GM18505 (cell line): ENCODE results near the gene SWSAP1.
"Not testable (repeated sequence)": the region's sequence is repeated elsewhere in the genome, so short reads cannot be mapped to it uniquely, and the experiment has no call there.

Source experiments
- ATAC-seq: cut with Tn5 transposase; IDR thresholded peaks from one replicate; pipeline ENCODE4 v1.9.1; 2021; ENCODE audit not compliant: unreplicated experiment
- POLR2A ChIP-seq: IDR thresholded peaks from 4 replicates; pipeline ENCODE4 v1.6.1; 2011; ENCODE audit warnings: borderline replicate concordance; ENCODE audit not compliant: insufficient read depth, insufficient read length; ENCODE audit errors: extremely low read depth

Gene SWSAP1

GRCh38 chr19:11342429-11342828, 32.0 kb upstream of the SWSAP1 start:
- no peak for TF ChIP-seq POLR2A

GRCh38 chr19:11345122-11345803, 29.2 kb upstream of the SWSAP1 start:
- TF ChIP-seq POLR2A, result no peak
- ATAC-seq, result no peak

More at GRCh38 chr19:11342429-11342828, 32.0 kb upstream of the SWSAP1 start:
- ATAC-seq, result no peak

GRCh38 chr19:11346104-11346940, 28.1 kb upstream of the SWSAP1 start, which contains the start of the genes CCDC159 and TMEM205:
CCDC159 (plus strand) TSS chr19:11346519; CDS start chr19:11346607, 88 bp downstream.
TMEM205 (minus strand) TSS chr19:11346268; CDS start chr19:11345619, 649 bp downstream.
- peak; percentile 79 for ATAC-seq
- peak; percentile 59 for TF ChIP-seq POLR2A

GRCh38 chr19:11347546-11348039, 26.9 kb upstream of the SWSAP1 start:
- no peak for TF ChIP-seq POLR2A
- no peak for ATAC-seq

- no peak for TF ChIP-seq POLR2A
Measured at GRCh38 chr19:11349171-11349570, 25.3 kb upstream of the SWSAP1 start.

GRCh38 chr19:11354102-11354501, 20.4 kb upstream of the SWSAP1 start:
- not testable (repeated sequence) for ATAC-seq

More at GRCh38 chr19:11349171-11349570, 25.3 kb upstream of the SWSAP1 start:
- no peak for ATAC-seq

GRCh38 chr19:11355160-11356073, 19.0 kb upstream of the SWSAP1 start, which contains the start of gene PLPPR2:
PLPPR2 (plus strand) TSS chr19:11355432; CDS start chr19:11357674, 2,242 bp downstream.
- peak; percentile 73 for ATAC-seq
- TF ChIP-seq POLR2A, result peak; percentile 47

GRCh38 chr19:11356074-11356397, 18.4 kb upstream of the SWSAP1 start:
- TF ChIP-seq POLR2A, result no peak
- ATAC-seq, result no peak

GRCh38 chr19:11356676-11357550, 17.6 kb upstream of the SWSAP1 start:
- ATAC-seq, result no peak
- no peak for TF ChIP-seq POLR2A

GRCh38 chr19:11359421-11359820, 15.0 kb upstream of the SWSAP1 start:
- no peak for ATAC-seq

GRCh38 chr19:11361037-11361770, 13.3 kb upstream of the SWSAP1 start:
- no peak for TF ChIP-seq POLR2A
- no peak for ATAC-seq

More at GRCh38 chr19:11359421-11359820, 15.0 kb upstream of the SWSAP1 start:
- TF ChIP-seq POLR2A, result no peak
